HEK293T (cell line): ENCODE results near the gene MEGF6.

Source experiments
- ARNT ChIP-seq: fragments of 450-650 bp; IDR thresholded peaks from 2 replicates; pipeline ENCODE4 v1.6.1; 2017; ENCODE audit warnings: mild to moderate bottlenecking
- BHLHE40 ChIP-seq: fragments of 450-650 bp; IDR thresholded peaks from 2 replicates; pipeline ENCODE4 v1.6.1; 2016; ENCODE audit warnings: mild to moderate bottlenecking, moderate library complexity, borderline replicate concordance
- CTBP1 ChIP-seq: fragments of 450-650 bp; IDR thresholded peaks from 2 replicates; pipeline ENCODE4 v1.6.1; 2016; ENCODE audit warnings: borderline replicate concordance
- ELF4 ChIP-seq: fragments of 450-650 bp; IDR thresholded peaks from 2 replicates; pipeline ENCODE4 v1.6.1; 2017; ENCODE audit warnings: antibody characterized with exemption
- FOXA1 ChIP-seq: fragments of 450-650 bp; IDR thresholded peaks from 2 replicates; pipeline ENCODE4 v1.6.1; 2016; ENCODE audit warnings: mild to moderate bottlenecking
- FOXK2 ChIP-seq: fragments of 450-650 bp; IDR thresholded peaks from 2 replicates; pipeline ENCODE4 v1.6.1; 2016; ENCODE audit warnings: mild to moderate bottlenecking
- FOXM1 ChIP-seq: fragments of 450-650 bp; IDR thresholded peaks from 2 replicates; pipeline ENCODE4 v1.6.1; 2017; ENCODE audit warnings: mild to moderate bottlenecking, borderline replicate concordance
- LEF1 ChIP-seq: fragments of 450-650 bp; IDR thresholded peaks from 2 replicates; pipeline ENCODE4 v1.6.1; 2017; ENCODE audit warnings: mild to moderate bottlenecking, borderline replicate concordance
- PKNOX1 ChIP-seq: fragments of 450-650 bp; IDR thresholded peaks from 2 replicates; pipeline ENCODE4 v1.6.1; 2016
- SP1 ChIP-seq: fragments of 450-650 bp; IDR thresholded peaks from 2 replicates; pipeline ENCODE4 v1.6.1; 2017
- SUZ12 ChIP-seq: fragments of 450-650 bp; IDR thresholded peaks from 2 replicates; pipeline ENCODE4 v1.6.1; 2016; ENCODE audit warnings: mild to moderate bottlenecking
- ZNF384 ChIP-seq: fragments of 450-650 bp; IDR thresholded peaks from 2 replicates; pipeline ENCODE4 v1.6.1; 2016

DNA sequence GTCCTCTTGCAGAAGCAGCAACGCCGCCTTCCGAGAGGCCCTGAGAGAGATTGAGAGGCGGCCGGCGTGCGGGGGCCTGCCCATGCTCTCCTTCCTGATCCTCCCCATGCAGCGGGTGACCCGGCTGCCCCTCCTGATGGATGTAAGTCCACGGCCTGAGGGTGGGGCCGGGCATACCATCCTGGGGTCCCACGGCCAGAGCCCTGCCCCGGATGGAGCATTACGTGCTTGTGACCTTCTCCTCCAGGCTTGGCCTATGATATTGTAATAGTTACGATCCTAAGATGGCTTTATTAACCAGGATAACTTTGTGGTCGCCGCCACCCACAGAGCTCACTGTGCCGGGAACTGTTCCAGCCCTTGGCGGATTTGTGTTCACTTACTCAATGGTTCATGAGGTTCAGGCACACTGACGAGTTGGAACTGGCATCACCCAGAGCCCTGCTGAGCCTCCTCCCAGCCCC lies 137.9 kb downstream of the MEGF6 start:
- TF ChIP-seq ZNF384 (no peak), BHLHE40 (no peak), ARNT (no peak), PKNOX1 (no peak), ELF4 (no peak), FOXA1 (no peak), CTBP1 (no peak), FOXM1 (no peak), SUZ12 (no peak), LEF1 (no peak), SP1 (no peak), FOXK2 (no peak)
